PC-3 (cell line): ENCODE results near the gene SH3RF1. TPM values are rescaled to one million over a fixed set of nuclear protein-coding genes. Genes with fewer than 3 reads are reported as not detected.

ENCODE experiments used
- ATAC-seq: fragments of 200-7000 bp; cut with Tn5 transposase; 2 replicates; pipeline ENCODE4 v1.9.1; 2020; ENCODE audit warnings: mild to moderate bottlenecking, moderate library complexity
- BruUV-seq: library from RNA; stranded (reverse); fragments of 400-500 nt; replicated peaks from 2 replicates; lab custom pipeline; 2021; lab: Mats Ljungman, UMichigan
- CTCF ChIA-PET: fragments of 300-600 bp; sonication (Branson Sonifier 250); formaldehyde crosslinking; loops from one replicate; lab custom pipeline; 2022; ENCODE audit warnings: antibody characterized with exemption; lab: Charles Lee
- POLR2A ChIA-PET: fragments of 300-600 bp; sonication (Branson Sonifier 250); formaldehyde crosslinking; loops from one replicate; lab custom pipeline; 2022; ENCODE audit warnings: antibody characterized with exemption; ENCODE audit not compliant: unreplicated experiment; lab: Charles Lee
- DNase-seq: peaks from one replicate; pipeline ENCODE4 v3.0.0-alpha.2; 2015
- H2AFZ ChIP-seq: fragments of 300-600 bp; sonication (generic); 2 replicates; pipeline ENCODE4 v1.6.0; 2016; ENCODE audit warnings: antibody characterized with exemption, low read length
- H3F3A ChIP-seq: fragments of 300-600 bp; sonication (generic); one replicate; pipeline ENCODE4 v1.6.0; 2017; ENCODE audit warnings: antibody characterized with exemption, low read length, control low read depth, mild to moderate bottlenecking; ENCODE audit not compliant: unreplicated experiment
- H3K27ac ChIP-seq: fragments of 300-600 bp; sonication (generic); 2 replicates; pipeline ENCODE4 v1.5.1; 2016; ENCODE audit warnings: mild to moderate bottlenecking, low read length
- H3K27me3 ChIP-seq: fragments of 300-600 bp; sonication (generic); 2 replicates; pipeline ENCODE4 v1.6.1; 2016; ENCODE audit warnings: low read length, mixed read lengths
- H3K36me3 ChIP-seq: fragments of 300-600 bp; sonication (generic); 2 replicates; pipeline ENCODE4 v1.6.1; 2016; ENCODE audit warnings: low read depth, mixed run types, low read length, mixed read lengths
- H3K4me1 ChIP-seq: fragments of 300-600 bp; sonication (generic); 2 replicates; pipeline ENCODE4 v1.5.1; 2016; ENCODE audit warnings: low read length; ENCODE audit not compliant: insufficient read depth
- H3K4me2 ChIP-seq: fragments of 300-600 bp; sonication (generic); 2 replicates; pipeline ENCODE4 v1.6.0; 2016; ENCODE audit warnings: low read length
- H3K4me3 ChIP-seq: fragments of 300-600 bp; sonication (generic); 2 replicates; pipeline ENCODE4 v1.5.1; 2016; ENCODE audit warnings: mild to moderate bottlenecking, low read length, mixed read lengths
- H3K79me2 ChIP-seq: fragments of 300-600 bp; sonication (generic); 2 replicates; pipeline ENCODE4 v1.6.1; 2017; ENCODE audit warnings: low read length, mixed read lengths
- H3K9ac ChIP-seq: fragments of 300-600 bp; sonication (generic); 2 replicates; pipeline ENCODE4 v1.6.0; 2016; ENCODE audit warnings: mild to moderate bottlenecking, low read length
- H3K9me2 ChIP-seq: fragments of 300-600 bp; sonication (generic); replicated peaks from 2 replicates; pipeline ENCODE4 v1.6.1; 2016; ENCODE audit warnings: mixed run types, low read length, mixed read lengths
- H3K9me3 ChIP-seq: fragments of 300-600 bp; sonication (generic); 2 replicates; pipeline ENCODE4 v1.6.1; 2016; ENCODE audit warnings: low read length, mixed read lengths
- H4K20me1 ChIP-seq: fragments of 300-600 bp; sonication (generic); 2 replicates; pipeline ENCODE4 v1.6.1; 2016; ENCODE audit warnings: low read length, mixed read lengths
- CTCF ChIP-seq: fragments of 300-600 bp; sonication (generic); conservative IDR thresholded peaks from 2 replicates; pipeline ENCODE4 v1.5.1; 2017; ENCODE audit warnings: antibody characterized with exemption, low read depth, mild to moderate bottlenecking, low read length
- EZH2 ChIP-seq: fragments of 300-600 bp; sonication (generic); IDR thresholded peaks from one replicate; pipeline ENCODE4 v1.6.1; 2017; ENCODE audit warnings: antibody characterized with exemption, mild to moderate bottlenecking, low read length; ENCODE audit not compliant: unreplicated experiment
- EZH2phosphoT487 ChIP-seq: fragments of 300-600 bp; sonication (generic); IDR thresholded peaks from 2 replicates; pipeline ENCODE4 v1.6.1; 2018; ENCODE audit warnings: mild to moderate bottlenecking, antibody characterized with exemption, low read length, borderline replicate concordance
- intact Hi-C: fragments of 100-400 bp; cut with micrococcal nuclease; formaldehyde crosslinking; loops from 2 replicates; pipeline ENCODE4 v1.9.0; 2023
- total RNA-seq: library from RNA; depleted of rRNA; stranded (reverse); fragments of >200 nt; gene quantifications from 2 replicates; pipeline ENCODE4 v1.2.3, GENCODE V29; 2014

Gene SH3RF1
- total RNA-seq, 1 experiment from 2014 or later: 21.0 TPM

GRCh38 chr4:169100670-169101101, 170.1 kb downstream of the SH3RF1 start:
- H3K9me3 ChIP-seq: no peaks in the 10 kb centered on the region
- H3K4me3 ChIP-seq: no peak overlapping the region
- peaks cover 47% of the 10 kb centered on the region for H3K36me3 ChIP-seq
- H4K20me1 ChIP-seq: no peaks in the 10 kb centered on the region
- intact Hi-C loops: no loop called here
- peaks cover 10% of the 10 kb centered on the region; the same call in 1 of the 2 replicates for H3K79me2 ChIP-seq
- ATAC-seq (no peak), DNase-seq (no peak)
- no peak overlapping the region for H3K9ac ChIP-seq
- no peak overlapping the region for H2AFZ ChIP-seq
- H3K9me2 ChIP-seq: no peaks in the 10 kb centered on the region
- ChIA-PET POLR2A (no interaction called here), CTCF (no interaction called here)
- no peaks in the 10 kb centered on the region for H3F3A ChIP-seq
- H3K27me3 ChIP-seq: no peaks in the 10 kb centered on the region
- no peak for TF ChIP-seq CTCF
- no peak for TF ChIP-seq EZH2
- TF ChIP-seq EZH2phosphoT487: no peak
- H3K4me2 ChIP-seq: no peak overlapping the region
- peaks cover 20% of the 10 kb centered on the region for H3K4me1 ChIP-seq
- no TSS peak for BruUV-seq
- H3K27ac ChIP-seq: no peak overlapping the region

- H3K9ac ChIP-seq: no peak overlapping the region
- no peak overlapping the region for H2AFZ ChIP-seq
- no peak for TF ChIP-seq EZH2
- no peak for TF ChIP-seq CTCF
- no peak for TF ChIP-seq EZH2phosphoT487
- no peaks in the 10 kb centered on the region for H3K27me3 ChIP-seq
- H3K4me3 ChIP-seq: no peak overlapping the region
- ATAC-seq (no peak), DNase-seq (no peak)
- H3F3A ChIP-seq: no peaks in the 10 kb centered on the region
- H4K20me1 ChIP-seq: no peaks in the 10 kb centered on the region
- H3K79me2 ChIP-seq: peaks cover 10% of the 10 kb centered on the region; the same call in 1 of the 2 replicates
- BruUV-seq: no TSS peak
- ChIA-PET POLR2A (no interaction called here), CTCF (no interaction called here)
- H3K9me2 ChIP-seq: no peaks in the 10 kb centered on the region
- no peaks in the 10 kb centered on the region for H3K9me3 ChIP-seq
- no peak overlapping the region for H3K27ac ChIP-seq
- no peak overlapping the region for H3K4me2 ChIP-seq
- peaks cover 50% of the 10 kb centered on the region for H3K36me3 ChIP-seq
- intact Hi-C loops: no loop called here
- H3K4me1 ChIP-seq: peaks cover 16% of the 10 kb centered on the region
Observed at GRCh38 chr4:169099771-169100180, 171.0 kb downstream of the SH3RF1 start.

GRCh38 chr4:169098969-169099690, 171.6 kb downstream of the SH3RF1 start:
- no peak overlapping the region for H3K4me3 ChIP-seq
- no peak overlapping the region for H3K4me2 ChIP-seq
- no peak for ATAC-seq
- H3K4me1 ChIP-seq: peaks cover 9% of the 10 kb centered on the region
- TF ChIP-seq CTCF: no peak
- no peaks in the 10 kb centered on the region for H3F3A ChIP-seq
- no peak overlapping the region for H3K27ac ChIP-seq
- no TSS peak for BruUV-seq
- H3K9me2 ChIP-seq: no peaks in the 10 kb centered on the region
- no peak for DNase-seq
- H3K36me3 ChIP-seq: peaks cover 50% of the 10 kb centered on the region
- no peak overlapping the region for H3K9ac ChIP-seq
- intact Hi-C loops: no loop called here
- POLR2A ChIA-PET: no interaction called here
- peaks cover 10% of the 10 kb centered on the region; the same call in 1 of the 2 replicates for H3K79me2 ChIP-seq
- no peaks in the 10 kb centered on the region for H4K20me1 ChIP-seq
- no peak overlapping the region for H2AFZ ChIP-seq
- CTCF ChIA-PET: no interaction called here
- H3K27me3 ChIP-seq: no peaks in the 10 kb centered on the region
- no peaks in the 10 kb centered on the region for H3K9me3 ChIP-seq
